Activated effector memory CD4-positive, alpha-beta T cell treated with Interleukin-2 at 50 U/mL for 16 hours (primary cell): Measurements from ENCODE around the gene CARD19.
"Not testable (repeated sequence)": the region's sequence is repeated elsewhere in the genome, so short reads cannot be mapped to it uniquely, and the experiment has no call there.

Experiments
- DNase-seq: peaks from one replicate; pipeline ENCODE4 v3.0.0-alpha.2; 2020

The CARD19 gene

GRCh38 chr9:93107825-93108161, 11.8 kb downstream of the CARD19 start:
- DNase-seq, result no peak

- DNase-seq, result no peak
Measured at GRCh38 chr9:93108291-93109041, 12.4 kb downstream of the CARD19 start.

GRCh38 chr9:93110311-93110855, 14.4 kb downstream of the CARD19 start:
- no peak for DNase-seq

- no peak for DNase-seq
Measured at GRCh38 chr9:93111001-93111370, 15.0 kb downstream of the CARD19 start.

GRCh38 chr9:93111371-93112115, 15.5 kb downstream of the CARD19 start:
- no peak for DNase-seq

GRCh38 chr9:93112116-93112863, 16.3 kb downstream of the CARD19 start:
- no peak for DNase-seq

GRCh38 chr9:93112864-93113389, 16.9 kb downstream of the CARD19 start:
- DNase-seq, result no peak

GRCh38 chr9:93114169-93114983, 18.4 kb downstream of the CARD19 start:
- no peak for DNase-seq

GRCh38 chr9:93114984-93115335, 18.9 kb downstream of the CARD19 start:
- no peak for DNase-seq

- no peak for DNase-seq
Measured at GRCh38 chr9:93115486-93116071, 19.6 kb downstream of the CARD19 start.

GRCh38 chr9:93116072-93116961, 20.3 kb downstream of the CARD19 start:
- DNase-seq, result no peak

- not testable (repeated sequence) for DNase-seq
Measured at GRCh38 chr9:93117521-93117920, 21.5 kb downstream of the CARD19 start.

- no peak for DNase-seq
Measured at GRCh38 chr9:93117924-93118862, 22.2 kb downstream of the CARD19 start.

GRCh38 chr9:93118863-93119702, 23.1 kb downstream of the CARD19 start:
- no peak for DNase-seq

- DNase-seq, result no peak
Measured at GRCh38 chr9:93119703-93119952, 23.6 kb downstream of the CARD19 start.

GRCh38 chr9:93119953-93120845, 24.2 kb downstream of the CARD19 start:
- DNase-seq, result no peak

GRCh38 chr9:93120846-93121315, 24.9 kb downstream of the CARD19 start:
- no peak for DNase-seq
